SW480 (cell line): ENCODE data around the gene RNF121.
A peak's percentile ranks its signal among the peaks of the same experiment; 100 is the strongest.

ENCODE experiments used
- DNase-seq: peaks from one replicate; pipeline ENCODE4 v3.0.0-alpha.2; 2016; ENCODE audit warnings: low spot score

Gene RNF121

DNA sequence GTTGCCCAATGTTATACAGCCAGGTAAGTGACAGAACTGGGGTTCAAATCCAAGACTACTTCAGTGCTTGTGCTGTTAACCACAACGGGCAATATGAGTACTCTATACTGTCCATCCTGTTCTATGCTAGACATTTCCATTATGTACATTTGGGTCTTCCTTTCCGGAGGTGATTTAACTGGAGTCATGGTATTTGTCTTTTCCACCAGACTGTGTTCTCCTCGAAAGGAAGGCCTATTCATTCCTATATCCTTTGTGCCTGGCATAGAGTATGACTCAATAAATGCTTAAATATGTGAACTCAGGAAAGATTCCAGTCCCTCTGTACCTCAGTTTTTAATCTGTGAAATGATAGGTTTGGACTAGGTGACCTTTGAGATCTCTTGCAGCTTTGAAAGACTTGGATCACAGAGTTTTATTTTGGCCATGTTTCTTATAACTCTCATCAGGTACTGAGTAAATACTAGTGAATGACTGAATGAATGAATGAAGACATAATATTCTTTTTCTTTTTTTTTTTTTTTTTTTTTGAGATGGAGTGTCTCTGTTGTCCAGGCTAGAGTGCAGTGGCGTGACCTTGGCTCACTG is 6.6 kb downstream of the RNF121 start:
- DNase-seq = no peak

DNA sequence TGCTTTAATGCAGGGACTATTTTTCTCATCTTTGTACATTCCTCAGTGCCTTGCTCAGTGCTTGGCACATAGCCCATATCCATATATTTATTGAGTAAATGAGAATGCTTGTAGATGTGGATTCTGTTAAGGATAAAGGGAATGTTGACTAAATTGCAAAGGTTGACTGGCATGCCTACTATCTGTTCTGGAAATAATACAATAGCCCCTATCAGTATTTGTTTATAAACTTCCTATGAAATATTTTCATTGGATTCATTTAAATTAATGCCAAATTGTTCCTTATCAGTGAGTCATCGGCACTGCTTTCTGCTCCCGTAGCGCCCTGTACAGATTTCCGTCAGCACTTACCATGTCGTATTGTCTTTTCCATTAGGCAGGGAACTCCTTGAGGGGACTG is 8.0 kb downstream of the RNF121 start:
- no peak for DNase-seq

DNA sequence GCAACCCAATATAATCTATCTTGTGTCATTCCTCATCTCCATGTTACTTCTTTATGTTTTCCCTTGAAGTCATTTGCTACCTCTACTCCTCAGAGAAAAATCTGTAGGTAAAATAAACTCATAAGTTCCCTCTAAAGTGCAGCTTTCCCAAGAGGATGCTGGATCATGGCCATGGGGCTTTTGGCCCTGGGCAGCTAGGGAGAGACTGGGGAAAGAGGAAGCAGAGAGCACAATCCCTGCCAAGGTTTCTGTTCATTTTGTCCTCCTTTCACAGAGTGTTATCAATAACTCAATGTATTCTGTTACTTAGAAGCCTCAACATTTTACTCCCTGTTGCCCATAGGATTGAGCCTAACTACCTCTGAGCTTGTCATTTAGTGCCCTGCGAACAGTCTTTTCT is 9.0 kb downstream of the RNF121 start:
- DNase-seq = no peak

DNA sequence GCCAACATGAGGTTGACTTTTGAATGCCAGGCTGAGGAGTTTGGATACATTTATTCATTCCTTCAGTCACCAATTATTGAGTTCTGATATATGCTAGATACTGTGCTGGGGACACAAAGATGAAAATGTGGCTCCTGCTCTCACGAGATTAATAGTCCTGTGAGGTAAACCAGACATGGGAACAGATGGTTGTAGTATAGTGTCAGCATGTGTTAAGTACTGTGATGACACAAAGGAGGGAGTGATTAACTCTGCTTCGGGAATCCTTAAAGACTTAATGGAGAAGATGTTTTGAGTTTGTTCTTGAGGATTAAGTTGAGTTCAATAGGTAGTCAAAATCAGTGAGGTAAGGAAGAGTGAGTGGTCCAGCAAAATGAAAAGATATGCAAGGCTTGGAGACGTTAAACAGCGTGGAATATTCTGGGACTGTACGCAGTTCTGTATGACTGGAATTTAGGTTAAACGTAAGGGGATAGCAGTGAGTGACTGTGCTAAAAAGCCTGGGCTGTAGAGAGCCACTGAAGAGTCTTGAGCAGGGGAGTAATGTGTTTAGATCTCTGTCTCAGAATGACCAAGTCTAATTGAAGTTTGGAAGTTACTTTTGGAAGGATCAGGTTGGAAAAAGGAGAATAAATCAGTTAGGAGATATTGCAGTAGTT is 11.8 kb downstream of the RNF121 start:
- no peak for DNase-seq

DNA sequence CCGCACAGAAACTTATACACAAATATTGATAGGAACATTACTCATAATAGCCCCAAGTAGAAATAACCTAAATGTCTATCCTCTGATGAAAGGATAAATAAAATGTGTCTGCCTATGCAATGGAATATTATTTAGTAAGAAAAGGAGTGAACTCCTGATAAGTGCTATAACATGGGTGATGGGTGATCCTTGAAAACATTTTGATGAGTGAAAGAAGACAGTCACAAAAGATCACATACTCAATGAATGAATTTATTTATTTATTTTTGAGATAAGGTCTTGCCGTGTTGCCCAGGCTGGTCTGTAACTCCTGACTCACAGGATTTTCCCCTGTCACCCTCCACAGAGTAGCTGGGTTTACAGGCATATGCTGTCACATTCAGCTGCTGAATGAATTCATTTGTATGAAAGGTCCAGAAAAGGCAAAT is 17.3 kb downstream of the RNF121 start:
- DNase-seq = no peak

DNA sequence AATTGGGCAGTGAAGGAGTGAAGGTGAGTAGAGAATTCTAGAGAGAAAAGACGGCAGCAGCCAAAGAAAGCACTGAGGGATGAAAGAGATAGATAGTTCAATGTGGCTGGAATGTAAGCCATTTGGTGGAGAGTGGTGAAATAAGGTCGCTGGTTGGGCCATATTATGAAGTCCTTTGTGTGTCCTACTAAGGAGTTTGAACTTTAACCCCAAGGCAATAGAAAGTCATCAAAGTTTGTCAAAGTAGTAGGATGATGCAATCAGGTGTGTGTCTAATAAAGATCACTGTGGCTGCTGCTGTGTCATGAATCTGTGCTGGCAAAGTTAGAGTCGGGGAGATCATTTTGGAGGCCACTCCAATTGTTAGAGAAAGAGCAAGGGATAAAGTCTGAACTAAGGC is 18.7 kb downstream of the RNF121 start:
- peak; percentile 45 for DNase-seq

DNA sequence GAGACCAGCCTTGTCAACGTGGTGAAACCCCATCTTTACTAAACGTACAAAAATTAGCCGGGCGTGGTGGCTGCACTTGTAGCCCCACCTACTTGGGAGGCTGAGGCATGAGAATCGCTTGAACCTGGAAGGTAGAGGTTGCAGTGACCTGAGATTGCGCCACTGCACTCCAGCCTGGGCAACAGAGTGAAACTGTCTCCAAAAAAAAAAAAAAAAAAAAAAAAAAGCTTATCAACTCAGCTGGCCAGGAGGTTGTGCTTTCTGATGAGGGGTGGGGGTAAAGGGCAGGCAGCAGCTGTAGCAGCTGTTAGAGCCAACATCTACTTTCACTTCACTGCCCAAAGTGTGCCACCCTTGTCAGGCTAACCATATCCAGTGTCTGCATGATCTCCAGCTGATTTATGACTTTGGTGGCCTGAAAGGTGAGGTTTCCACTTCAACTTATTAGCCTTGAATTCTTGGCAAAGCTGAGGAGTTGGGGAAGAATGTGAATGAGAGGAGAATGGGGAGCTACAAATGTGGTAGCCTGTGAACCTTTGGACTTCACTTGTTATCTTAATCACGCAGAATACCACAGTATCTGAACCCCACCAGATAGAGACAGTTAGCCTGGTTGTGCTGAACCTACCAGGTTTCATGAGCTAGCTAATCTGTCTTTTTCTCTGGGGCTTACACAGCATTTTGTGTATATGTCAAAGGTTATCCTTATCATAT is 19.6 kb downstream of the RNF121 start:
- peak; percentile 12 for DNase-seq

DNA sequence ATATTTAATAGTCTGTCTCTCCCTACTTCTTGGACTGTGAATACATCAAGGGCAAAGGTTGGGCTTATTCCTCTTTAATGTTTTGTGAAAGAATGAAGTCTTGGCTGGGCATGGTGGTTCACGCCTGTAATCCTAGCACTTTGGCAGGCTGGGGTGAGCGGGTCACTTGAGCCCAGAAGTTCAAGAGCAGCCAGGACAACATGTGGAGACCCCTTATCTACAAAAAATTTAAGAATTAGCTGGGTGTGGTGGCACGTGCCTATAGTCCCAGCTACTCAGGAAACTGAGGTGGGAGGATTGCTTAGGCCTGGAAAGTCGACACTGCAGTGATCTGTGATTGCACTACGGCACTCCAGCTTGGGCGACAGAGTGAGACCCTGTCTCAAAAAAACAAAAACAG is 20.2 kb downstream of the RNF121 start:
- no peak for DNase-seq

DNA sequence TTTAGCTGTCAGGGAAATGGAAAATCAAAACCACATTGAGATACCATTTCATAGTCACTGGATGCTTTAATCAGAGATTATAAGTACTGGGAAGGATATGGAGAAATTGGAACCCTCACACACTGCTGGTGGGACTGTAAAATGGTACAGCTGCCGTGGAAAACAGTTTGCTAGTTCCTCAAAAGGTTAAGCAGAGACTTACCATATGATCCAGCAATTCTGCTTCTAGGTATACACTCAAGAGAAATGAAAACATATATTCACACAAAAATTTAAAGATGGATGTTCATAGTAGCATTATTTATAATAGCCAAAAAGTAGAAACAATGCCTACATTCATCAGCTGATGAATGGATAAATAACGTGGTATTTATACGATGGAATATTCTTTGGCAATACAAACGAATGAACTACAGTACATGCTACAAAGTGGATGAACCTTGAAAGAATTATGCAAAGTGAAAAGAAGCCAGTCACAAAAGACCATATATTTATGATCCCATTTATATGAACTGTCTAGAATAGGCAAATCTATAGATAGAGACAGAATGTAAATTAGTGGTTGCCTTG is 23.0 kb downstream of the RNF121 start:
- no peak for DNase-seq

DNA sequence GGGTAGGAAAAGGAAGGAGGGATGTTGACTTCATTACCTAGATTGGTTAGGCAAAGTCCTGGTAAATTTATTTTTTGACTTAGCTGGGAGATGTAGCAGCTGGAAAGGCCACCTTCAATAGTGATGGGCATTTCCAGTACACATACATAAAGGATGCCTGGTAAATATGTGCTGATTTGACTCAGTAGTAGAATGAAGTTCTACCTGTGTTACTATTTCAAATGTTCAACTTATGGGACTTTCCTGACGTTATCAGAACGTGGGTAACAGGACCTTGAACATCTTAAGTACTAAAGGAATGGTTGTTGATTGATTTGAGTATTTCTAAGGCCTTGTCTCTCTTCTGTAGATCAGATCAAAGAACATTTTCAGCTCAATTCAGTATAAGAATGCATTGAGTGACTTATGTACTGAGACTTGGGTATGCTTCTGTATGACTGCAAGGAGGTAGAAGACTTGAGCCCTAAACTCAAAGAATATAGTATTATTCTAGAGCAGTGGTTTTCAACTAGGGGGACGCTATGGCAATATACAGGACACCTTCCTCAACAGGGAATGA is 27.1 kb downstream of the RNF121 start:
- DNase-seq = no peak

DNA sequence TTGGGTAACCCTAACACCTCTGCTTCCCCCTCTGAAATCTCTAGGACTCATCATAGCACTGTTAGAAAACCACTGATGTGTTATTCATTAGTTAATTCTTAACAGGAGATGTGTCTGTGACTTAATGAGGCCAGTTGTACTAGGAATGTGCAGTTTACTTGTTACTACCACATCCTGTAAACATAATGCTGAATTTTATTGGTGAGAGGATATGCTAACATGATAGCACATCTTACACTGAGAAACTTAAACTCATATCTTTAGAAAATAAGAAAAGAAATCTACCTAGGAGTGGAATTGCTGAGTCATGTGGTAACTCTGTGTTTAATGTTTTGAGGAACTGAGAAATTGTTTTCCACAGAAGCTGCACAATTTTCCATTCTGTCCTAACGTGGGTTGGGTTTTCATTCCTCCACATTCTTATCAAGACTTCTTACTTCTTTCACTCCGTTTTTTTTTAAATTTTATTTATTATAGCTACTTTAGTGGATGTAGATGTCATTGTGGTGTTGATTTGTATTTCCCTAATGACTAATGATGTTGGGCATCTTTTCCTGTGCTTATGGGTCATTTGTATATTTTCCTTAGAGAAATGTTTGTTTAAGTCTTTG is 33.7 kb downstream of the RNF121 start:
- DNase-seq = no peak

DNA sequence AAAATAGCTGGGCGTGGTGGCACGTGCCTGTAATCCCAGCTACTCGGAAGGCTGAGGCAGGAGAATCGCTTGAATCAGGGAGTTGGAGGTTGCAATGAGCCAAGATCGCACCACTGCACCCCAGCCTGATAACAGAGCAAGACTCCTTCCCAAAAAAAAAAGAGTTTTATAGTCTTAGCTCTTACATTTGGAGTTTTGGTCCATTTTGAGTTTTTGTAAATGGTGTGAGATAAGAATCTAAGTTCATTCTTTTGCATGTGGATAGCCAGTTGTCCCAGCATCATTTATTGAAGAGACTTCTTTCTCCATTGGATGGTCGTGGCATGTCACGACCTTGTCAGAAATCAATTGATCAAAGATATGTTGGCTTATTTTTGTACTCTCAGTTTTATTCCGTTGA is 34.6 kb downstream of the RNF121 start:
- DNase-seq = no peak

DNA sequence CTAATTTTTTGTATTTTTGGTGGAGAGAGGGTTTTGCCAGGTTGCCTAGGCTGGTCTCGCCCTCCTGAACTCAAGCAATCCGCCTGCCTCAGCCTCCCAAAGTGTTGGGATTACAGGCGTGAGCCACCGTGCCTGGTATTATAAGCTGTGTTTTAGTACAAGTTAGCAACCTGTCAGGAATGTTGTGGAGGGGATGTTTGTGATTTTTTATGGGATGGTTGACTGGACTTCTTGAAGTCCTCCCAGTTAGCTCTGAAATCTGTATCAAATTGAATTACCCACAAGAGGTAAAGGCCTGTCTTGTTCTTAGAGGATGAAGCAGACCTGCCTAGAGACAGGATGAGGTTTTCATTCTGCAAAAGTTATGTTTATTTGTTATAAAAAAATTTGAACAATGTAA is 35.8 kb downstream of the RNF121 start:
- DNase-seq = no peak

DNA sequence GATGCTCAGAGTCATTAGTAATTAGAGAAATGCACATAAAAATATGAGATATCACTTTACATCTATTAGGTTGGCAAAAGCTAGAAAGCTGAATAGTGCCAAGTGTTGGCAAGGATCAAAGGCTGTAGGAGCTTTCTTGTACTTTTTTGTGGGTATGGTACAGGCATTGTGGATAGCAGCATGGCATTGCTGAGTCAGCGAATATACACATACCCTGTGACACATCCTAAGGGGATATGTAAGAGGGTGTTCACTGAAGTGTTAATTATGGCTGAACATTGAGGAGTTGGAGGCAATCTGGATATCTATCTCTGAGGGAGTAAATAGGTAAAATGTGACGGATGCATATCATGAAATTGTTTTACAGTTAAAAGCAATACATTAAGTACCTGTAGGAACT is 42.8 kb downstream of the RNF121 start:
- DNase-seq = no peak

DNA sequence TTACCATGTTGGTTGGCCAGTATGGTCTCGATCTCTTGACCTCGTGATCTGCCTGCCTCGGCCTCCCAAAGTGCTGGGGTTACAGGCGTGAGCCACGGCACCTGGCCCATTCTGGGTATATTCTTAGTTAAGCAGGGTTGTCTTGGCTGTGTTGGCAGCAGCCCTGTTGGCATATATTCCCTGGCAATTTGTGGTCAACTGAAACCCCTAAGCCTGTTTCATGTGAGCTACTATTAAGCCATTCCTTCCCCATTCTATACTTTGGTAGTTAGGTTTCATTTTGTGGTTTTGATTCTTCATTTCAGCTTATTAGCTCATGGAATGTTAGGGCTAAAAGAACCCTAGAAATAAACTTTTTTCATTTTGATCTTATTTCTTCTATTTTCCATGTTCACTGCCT is 47.7 kb downstream of the RNF121 start:
- no peak for DNase-seq

DNA sequence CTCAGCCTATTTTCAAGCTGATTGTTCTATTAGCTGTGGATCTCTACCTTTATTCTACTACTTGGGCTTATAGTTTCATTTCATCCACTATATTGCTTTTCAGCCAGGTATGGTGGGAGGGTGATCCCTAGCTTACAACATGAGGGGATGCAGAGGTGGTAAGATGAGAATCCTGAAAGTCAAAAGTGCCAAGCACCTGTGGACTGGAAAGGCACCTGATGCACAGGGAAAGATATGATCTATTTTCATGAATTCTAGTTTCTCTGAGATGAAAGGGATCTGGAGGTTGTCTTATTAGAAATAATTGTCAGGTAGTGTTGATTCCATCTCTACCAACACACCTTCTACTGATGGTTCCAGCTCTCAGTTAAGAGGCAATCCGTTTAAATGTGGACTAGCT is 48.2 kb downstream of the RNF121 start:
- no peak for DNase-seq

DNA sequence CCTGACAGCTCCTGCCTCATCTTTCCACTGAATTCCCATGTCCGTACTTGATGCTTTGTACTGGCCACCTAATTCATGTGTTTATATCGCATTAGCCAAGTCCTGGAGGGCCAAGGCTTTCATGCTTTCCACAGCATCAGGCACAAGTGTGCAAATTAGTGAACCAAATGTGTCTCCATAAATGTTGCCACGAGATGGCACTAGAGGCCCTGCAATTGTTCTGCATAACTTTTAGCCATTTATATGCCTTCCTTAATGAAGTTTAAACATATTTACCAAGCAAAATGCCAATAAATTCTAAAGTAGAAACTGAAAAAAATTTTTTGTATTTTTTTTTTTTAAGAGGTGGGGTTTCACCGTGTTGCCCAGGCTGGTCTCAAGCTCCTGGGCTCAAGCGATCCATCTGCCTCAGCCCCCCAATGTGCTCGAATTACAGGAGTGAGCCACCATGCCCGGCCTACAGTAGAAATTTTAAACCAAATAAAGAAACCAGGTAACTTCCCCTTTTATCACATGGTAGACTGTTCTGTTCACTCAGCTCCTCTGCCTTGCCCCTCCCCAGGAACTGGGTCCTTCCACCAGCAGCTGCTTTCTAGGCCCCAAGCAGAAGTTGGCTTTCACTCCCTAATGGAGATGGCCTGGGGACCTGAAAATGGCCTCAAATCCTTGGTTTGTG is 49.0 kb downstream of the RNF121 start:
- DNase-seq = peak; percentile 41

DNA sequence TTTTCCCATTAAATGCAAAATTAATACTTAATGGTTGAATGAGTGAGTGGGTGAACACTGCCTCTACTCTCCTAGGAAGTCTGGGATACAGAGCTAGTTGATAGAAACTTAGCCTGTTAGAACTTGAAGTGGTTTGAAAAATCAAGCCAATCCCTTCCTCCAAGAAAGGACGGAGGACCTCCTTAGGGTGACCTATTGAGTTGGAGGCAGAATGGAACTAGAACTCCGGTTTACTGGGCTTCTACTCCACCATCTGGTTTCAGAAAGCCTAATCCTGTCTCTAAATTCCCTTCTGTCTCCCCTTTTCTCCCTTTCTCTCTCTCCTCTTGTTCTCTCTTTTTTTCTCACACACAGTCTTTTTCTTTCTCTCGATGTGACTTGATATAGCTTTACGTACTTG is 50.2 kb downstream of the RNF121 start:
- DNase-seq = no peak

DNA sequence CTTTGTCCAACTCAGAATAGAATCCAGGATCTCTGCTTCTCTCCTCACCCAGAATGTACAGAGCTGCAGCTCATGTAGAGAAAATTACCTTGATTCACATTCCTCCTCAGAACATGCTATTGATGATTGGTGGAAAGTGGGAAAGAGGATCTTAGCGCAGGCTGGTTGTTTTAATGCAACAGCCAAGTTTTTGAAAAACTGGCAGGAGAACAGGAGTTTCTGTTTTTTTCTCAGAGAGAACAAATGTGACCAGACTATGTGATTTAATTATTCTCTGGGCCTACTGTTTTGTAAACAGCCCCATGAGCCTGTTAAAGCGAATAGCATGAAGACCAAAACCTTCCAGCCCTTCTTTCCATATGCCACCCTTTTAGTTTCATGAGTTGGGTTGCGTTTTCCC is 50.8 kb downstream of the RNF121 start:
- DNase-seq = no peak

DNA sequence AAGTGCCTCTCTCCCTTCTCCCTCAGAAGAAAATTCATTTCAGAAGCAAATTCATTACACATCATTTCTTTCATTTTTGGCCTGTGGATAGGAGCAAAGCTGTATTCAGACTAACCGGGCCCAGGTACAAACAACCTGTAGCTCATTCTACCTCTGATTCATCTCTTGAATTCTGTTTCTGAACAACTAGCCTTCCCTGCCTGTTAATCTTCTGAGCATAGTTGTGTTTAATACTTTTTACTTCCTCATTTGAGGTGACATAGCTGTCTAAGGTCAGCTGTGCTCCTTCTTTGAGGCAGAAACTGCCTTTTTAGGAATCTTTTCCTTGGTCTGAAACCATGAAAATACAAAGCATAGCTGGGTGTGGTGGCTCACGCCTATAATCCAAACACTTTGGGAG is 57.3 kb downstream of the RNF121 start:
- no peak for DNase-seq

DNA sequence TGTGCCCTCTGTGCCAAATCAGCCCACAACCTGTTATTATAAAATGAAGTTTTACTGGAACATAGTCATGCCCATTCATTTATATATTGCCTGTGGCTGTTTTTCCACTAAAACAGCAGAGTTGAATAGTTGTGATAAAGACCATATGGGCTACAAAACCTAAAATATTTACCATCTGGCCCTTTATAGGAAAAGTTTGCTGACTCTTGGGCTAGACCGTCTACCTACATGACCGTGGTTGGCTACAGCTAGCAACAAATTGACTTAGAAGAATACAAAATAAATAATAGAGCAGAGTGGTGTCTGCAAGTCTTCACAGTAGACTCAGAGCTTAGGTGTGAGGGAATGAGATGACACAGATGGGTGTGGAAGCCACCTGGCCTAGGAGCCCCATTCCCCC is 58.7 kb downstream of the RNF121 start:
- DNase-seq = no peak

DNA sequence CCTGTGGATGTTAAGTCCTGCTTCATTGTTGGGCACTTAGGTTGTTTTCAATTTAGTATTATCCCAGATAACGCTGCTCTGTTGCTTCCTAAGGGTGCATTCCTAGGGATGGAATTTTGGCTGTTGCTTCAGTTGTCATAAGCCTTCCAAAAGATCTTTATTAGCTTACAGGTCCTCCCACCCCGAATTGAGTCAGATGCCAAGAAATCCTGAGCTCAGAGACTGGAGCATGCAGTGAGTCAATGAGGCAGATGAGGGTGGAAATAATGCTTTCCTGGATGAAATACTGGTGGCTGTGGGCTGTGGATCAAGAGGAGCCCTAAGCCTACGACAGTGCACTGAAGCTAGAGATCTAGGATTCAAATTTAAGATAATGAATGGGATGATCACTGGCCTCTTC is 59.2 kb downstream of the RNF121 start:
- no peak for DNase-seq
